ENCODE measurements around the gene UVRAG. TPM values are rescaled to one million over a fixed set of nuclear protein-coding genes. Genes with fewer than 3 reads are reported as not detected.

Gene UVRAG
- total and polyA plus RNA-seq, 4 donors = 4.4 to 15.1 (median 10.0) TPM

DNA sequence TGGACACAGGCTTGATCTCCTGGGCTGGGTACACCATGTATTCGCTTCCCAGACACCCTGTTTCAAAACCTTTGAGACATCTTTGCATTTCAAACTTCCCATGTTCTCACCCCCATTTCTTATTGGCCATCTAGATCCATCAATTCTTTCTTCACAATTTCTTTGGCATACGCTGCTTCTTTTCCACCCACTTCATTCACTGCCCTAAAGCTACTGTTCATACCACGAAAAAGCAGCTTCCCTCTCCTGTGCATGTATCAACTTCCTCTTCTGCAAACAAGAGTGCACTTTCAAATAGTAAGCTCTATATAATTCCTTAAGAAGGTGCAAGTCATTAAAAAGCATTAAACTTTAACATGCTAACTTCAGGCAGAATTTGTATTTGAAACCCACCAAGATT, 21.4 kb downstream of the UVRAG start:
- 83% methylated on average over 3 of the region's 3 CpGs for WGBS
- Histone ChIP-seq H3K4me1 (ENCODE audit: control insufficient read depth in 4 of 4, insufficient read depth in 4 of 4, low read length in 3 of 4) (peaks cover 0 to 8% (median 6%) of the 10 kb centered on the region in 4 donors), H3K27me3 (ENCODE audit: control insufficient read depth in 4 of 4, insufficient read depth in 4 of 4, low read length in 3 of 4) (no peaks in the 10 kb centered on the region), H3K36me3 (ENCODE audit: control insufficient read depth in 4 of 4, insufficient read depth in 3 of 4, low read depth in 1 of 4, low read length in 3 of 4) (peaks cover 0 to 2% (median 0%) of the 10 kb centered on the region in 4 donors), H3K4me3 (ENCODE audit: low read depth in 1 of 3, low read length in 3 of 3) (no peak overlapping the region), H3K27ac (ENCODE audit: low read depth in 1 of 2, low read length in 2 of 2) (no peak overlapping the region), H3K9ac (ENCODE audit: low read depth in 1 of 2, low read length in 2 of 2) (no peak overlapping the region), H3K9me3 (ENCODE audit: control insufficient read depth in 4 of 4, low read length in 3 of 4) (no peaks in the 10 kb centered on the region)
- TF ChIP-seq HNF4G (IDR thresholded peaks at IDR 0.05) (no peak), HNF4A (conservative IDR thresholded peaks at IDR 0.05) (no peak), RXRA (IDR thresholded peaks at IDR 0.05) (no peak), EGR1 (IDR thresholded peaks at IDR 0.05; ENCODE audit: low read depth in 2 of 2) (no peak), GABPA (IDR thresholded peaks at IDR 0.05 in 1 of 2, conservative IDR thresholded peaks at IDR 0.05 in 1 of 2) (no peak), JUND (IDR thresholded peaks at IDR 0.05) (no peak), YY1 (IDR thresholded peaks at IDR 0.05) (no peak), RAD21 (IDR thresholded peaks at IDR 0.05) (no peak), FOXA2 (IDR thresholded peaks at IDR 0.05) (no peak), FOXA1 (IDR thresholded peaks at IDR 0.05) (no peak), TAF1 (conservative IDR thresholded peaks at IDR 0.05) (no peak), SP1 (IDR thresholded peaks at IDR 0.05) (no peak), NR2F2 (IDR thresholded peaks at IDR 0.05) (no peak)
- TF ChIP-seq, protein P1, sequence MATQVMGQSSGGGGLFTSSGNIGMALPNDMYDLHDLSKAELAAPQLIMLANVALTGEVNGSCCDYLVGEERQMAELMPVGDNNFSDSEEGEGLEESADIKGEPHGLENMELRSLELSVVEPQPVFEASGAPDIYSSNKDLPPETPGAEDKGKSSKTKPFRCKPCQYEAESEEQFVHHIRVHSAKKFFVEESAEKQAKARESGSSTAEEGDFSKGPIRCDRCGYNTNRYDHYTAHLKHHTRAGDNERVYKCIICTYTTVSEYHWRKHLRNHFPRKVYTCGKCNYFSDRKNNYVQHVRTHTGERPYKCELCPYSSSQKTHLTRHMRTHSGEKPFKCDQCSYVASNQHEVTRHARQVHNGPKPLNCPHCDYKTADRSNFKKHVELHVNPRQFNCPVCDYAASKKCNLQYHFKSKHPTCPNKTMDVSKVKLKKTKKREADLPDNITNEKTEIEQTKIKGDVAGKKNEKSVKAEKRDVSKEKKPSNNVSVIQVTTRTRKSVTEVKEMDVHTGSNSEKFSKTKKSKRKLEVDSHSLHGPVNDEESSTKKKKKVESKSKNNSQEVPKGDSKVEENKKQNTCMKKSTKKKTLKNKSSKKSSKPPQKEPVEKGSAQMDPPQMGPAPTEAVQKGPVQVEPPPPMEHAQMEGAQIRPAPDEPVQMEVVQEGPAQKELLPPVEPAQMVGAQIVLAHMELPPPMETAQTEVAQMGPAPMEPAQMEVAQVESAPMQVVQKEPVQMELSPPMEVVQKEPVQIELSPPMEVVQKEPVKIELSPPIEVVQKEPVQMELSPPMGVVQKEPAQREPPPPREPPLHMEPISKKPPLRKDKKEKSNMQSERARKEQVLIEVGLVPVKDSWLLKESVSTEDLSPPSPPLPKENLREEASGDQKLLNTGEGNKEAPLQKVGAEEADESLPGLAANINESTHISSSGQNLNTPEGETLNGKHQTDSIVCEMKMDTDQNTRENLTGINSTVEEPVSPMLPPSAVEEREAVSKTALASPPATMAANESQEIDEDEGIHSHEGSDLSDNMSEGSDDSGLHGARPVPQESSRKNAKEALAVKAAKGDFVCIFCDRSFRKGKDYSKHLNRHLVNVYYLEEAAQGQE (IDR thresholded peaks at IDR 0.05) = no peak
- TF ChIP-seq, protein P2, sequence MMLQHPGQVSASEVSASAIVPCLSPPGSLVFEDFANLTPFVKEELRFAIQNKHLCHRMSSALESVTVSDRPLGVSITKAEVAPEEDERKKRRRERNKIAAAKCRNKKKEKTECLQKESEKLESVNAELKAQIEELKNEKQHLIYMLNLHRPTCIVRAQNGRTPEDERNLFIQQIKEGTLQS (IDR thresholded peaks at IDR 0.05) = no peak
- TF ChIP-seq, protein P3, sequence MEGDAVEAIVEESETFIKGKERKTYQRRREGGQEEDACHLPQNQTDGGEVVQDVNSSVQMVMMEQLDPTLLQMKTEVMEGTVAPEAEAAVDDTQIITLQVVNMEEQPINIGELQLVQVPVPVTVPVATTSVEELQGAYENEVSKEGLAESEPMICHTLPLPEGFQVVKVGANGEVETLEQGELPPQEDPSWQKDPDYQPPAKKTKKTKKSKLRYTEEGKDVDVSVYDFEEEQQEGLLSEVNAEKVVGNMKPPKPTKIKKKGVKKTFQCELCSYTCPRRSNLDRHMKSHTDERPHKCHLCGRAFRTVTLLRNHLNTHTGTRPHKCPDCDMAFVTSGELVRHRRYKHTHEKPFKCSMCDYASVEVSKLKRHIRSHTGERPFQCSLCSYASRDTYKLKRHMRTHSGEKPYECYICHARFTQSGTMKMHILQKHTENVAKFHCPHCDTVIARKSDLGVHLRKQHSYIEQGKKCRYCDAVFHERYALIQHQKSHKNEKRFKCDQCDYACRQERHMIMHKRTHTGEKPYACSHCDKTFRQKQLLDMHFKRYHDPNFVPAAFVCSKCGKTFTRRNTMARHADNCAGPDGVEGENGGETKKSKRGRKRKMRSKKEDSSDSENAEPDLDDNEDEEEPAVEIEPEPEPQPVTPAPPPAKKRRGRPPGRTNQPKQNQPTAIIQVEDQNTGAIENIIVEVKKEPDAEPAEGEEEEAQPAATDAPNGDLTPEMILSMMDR (IDR thresholded peaks at IDR 0.05; ENCODE audit: low read depth, low read length, missing input control) = no peak
- TF ChIP-seq, protein P4, sequence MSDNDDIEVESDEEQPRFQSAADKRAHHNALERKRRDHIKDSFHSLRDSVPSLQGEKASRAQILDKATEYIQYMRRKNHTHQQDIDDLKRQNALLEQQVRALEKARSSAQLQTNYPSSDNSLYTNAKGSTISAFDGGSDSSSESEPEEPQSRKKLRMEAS (IDR thresholded peaks at IDR 0.05) = no peak
- TF ChIP-seq, protein P5, sequence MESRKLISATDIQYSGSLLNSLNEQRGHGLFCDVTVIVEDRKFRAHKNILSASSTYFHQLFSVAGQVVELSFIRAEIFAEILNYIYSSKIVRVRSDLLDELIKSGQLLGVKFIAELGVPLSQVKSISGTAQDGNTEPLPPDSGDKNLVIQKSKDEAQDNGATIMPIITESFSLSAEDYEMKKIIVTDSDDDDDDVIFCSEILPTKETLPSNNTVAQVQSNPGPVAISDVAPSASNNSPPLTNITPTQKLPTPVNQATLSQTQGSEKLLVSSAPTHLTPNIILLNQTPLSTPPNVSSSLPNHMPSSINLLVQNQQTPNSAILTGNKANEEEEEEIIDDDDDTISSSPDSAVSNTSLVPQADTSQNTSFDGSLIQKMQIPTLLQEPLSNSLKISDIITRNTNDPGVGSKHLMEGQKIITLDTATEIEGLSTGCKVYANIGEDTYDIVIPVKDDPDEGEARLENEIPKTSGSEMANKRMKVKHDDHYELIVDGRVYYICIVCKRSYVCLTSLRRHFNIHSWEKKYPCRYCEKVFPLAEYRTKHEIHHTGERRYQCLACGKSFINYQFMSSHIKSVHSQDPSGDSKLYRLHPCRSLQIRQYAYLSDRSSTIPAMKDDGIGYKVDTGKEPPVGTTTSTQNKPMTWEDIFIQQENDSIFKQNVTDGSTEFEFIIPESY (IDR thresholded peaks at IDR 0.05) = no peak
- DNase-seq (ENCODE audit: low spot score) = no peak
